Measurements from ENCODE around the gene NHSL2.

DNA sequence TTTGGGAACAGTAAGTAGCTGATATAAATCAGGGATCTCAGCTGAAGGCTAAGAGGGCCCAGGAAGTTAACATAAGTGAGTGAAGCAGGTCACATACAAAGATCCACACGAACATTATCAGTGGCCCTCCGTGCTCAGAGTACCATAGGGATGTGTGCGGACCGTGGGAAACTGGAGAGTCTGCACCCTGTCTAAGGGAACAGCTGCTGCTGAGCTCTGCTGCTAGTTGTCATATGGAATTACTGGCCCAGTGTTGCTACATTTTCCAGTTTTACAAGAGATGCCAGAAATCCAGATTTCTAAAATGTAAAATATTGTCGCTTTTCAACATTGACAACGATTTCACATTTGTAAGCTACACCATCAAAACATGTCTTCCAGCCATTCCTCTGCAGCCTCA, 130.5 kb downstream of the NHSL2 start:
- no peak for TF ChIP-seq EZH2 (IDR thresholded peaks at IDR 0.05; ENCODE audit: borderline replicate concordance, low read length)
- TF ChIP-seq, protein P1, sequence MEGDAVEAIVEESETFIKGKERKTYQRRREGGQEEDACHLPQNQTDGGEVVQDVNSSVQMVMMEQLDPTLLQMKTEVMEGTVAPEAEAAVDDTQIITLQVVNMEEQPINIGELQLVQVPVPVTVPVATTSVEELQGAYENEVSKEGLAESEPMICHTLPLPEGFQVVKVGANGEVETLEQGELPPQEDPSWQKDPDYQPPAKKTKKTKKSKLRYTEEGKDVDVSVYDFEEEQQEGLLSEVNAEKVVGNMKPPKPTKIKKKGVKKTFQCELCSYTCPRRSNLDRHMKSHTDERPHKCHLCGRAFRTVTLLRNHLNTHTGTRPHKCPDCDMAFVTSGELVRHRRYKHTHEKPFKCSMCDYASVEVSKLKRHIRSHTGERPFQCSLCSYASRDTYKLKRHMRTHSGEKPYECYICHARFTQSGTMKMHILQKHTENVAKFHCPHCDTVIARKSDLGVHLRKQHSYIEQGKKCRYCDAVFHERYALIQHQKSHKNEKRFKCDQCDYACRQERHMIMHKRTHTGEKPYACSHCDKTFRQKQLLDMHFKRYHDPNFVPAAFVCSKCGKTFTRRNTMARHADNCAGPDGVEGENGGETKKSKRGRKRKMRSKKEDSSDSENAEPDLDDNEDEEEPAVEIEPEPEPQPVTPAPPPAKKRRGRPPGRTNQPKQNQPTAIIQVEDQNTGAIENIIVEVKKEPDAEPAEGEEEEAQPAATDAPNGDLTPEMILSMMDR (conservative IDR thresholded peaks at IDR 0.05 in 1 of 2, IDR thresholded peaks at IDR 0.05 in 1 of 2; ENCODE audit: extremely low read depth in 1 of 2, insufficient read depth in 1 of 2, low read depth in 1 of 2, low read length in 2 of 2), result no peak
